ENCODE measurements around the gene CCDC172.

Gene CCDC172

GRCh38 chr10:116418389-116418788, 94.1 kb downstream of the CCDC172 start:
- Histone ChIP-seq H3K4me1 (ENCODE audit: control insufficient read depth in 1 of 2, insufficient read depth in 2 of 2, low read length in 2 of 2) (no peaks in the 10 kb centered on the region), H3K18ac (ENCODE audit: low read length) (no peak overlapping the region), H4K8ac (ENCODE audit: low read depth, low read length) (no peak overlapping the region), H3K4ac (ENCODE audit: low read depth, low read length) (no peak overlapping the region), H4K91ac (ENCODE audit: low read depth, low read length) (no peak overlapping the region), H3K9ac (ENCODE audit: low read length) (no peak overlapping the region), H2BK5ac (ENCODE audit: low read depth, low read length, poor library complexity) (no peak overlapping the region), H2AFZ (ENCODE audit: insufficient read depth, low read length, poor library complexity) (no peak overlapping the region), H3K9me3 (ENCODE audit: insufficient read depth, low read depth, low read length) (no peaks in the 10 kb centered on the region), H2BK12ac (ENCODE audit: low read length) (no peak overlapping the region), H2BK120ac (ENCODE audit: insufficient read depth, low read length, poor library complexity) (no peak overlapping the region), H3K79me2 (ENCODE audit: control insufficient read depth, insufficient read depth, low read length, poor library complexity) (no peaks in the 10 kb centered on the region), H3K23ac (ENCODE audit: low read length) (no peak overlapping the region), H3K27me3 (ENCODE audit: insufficient read depth, low read length) (no peaks in the 10 kb centered on the region), H3K4me3 (ENCODE audit: low read depth, low read length) (no peak overlapping the region), H3K27ac (ENCODE audit: low read depth, low read length) (no peak overlapping the region), H3K14ac (ENCODE audit: low read length) (no peak overlapping the region), H4K12ac (ENCODE audit: low read depth, low read length) (no peak overlapping the region), H2AK5ac (ENCODE audit: low read length) (no peak overlapping the region), H3K4me2 (ENCODE audit: low read length) (no peak overlapping the region), H3K79me1 (ENCODE audit: low read length) (no peaks in the 10 kb centered on the region), H3K36me3 (ENCODE audit: control insufficient read depth in 1 of 2, insufficient read depth in 2 of 2, low read length in 2 of 2) (no peaks in the 10 kb centered on the region)
- no peak for DNase-seq
- no CpG with 5 or more reads among the region's 1 CpG for WGBS (ENCODE audit: extremely low coverage, insufficient coverage, insufficient read length)

- no peak overlapping the region for H3K4ac ChIP-seq (ENCODE audit: low read depth, low read length)
- no peaks in the 10 kb centered on the region for H3K4me1 ChIP-seq (ENCODE audit: control insufficient read depth in 1 of 2, insufficient read depth in 2 of 2, low read length in 2 of 2)
- no peak overlapping the region for H4K91ac ChIP-seq (ENCODE audit: low read depth, low read length)
- no peaks in the 10 kb centered on the region for H3K9me3 ChIP-seq (ENCODE audit: insufficient read depth, low read depth, low read length)
- no peak overlapping the region for H2BK120ac ChIP-seq (ENCODE audit: insufficient read depth, low read length, poor library complexity)
- no peak overlapping the region for H2AK5ac ChIP-seq (ENCODE audit: low read length)
- no peaks in the 10 kb centered on the region for H3K79me2 ChIP-seq (ENCODE audit: control insufficient read depth, insufficient read depth, low read length, poor library complexity)
- WGBS (ENCODE audit: extremely low coverage, insufficient coverage, insufficient read length), result no CpG with 5 or more reads among the region's 1 CpG
- H3K36me3 ChIP-seq (ENCODE audit: control insufficient read depth in 1 of 2, insufficient read depth in 2 of 2, low read length in 2 of 2), result no peaks in the 10 kb centered on the region
- no peak overlapping the region for H3K23ac ChIP-seq (ENCODE audit: low read length)
- H3K27me3 ChIP-seq (ENCODE audit: insufficient read depth, low read length), result no peaks in the 10 kb centered on the region
- no peak overlapping the region for H3K27ac ChIP-seq (ENCODE audit: low read depth, low read length)
- DNase-seq, result no peak
- no peak overlapping the region for H4K8ac ChIP-seq (ENCODE audit: low read depth, low read length)
- H2BK12ac ChIP-seq (ENCODE audit: low read length), result no peak overlapping the region
- no peak overlapping the region for H3K14ac ChIP-seq (ENCODE audit: low read length)
- no peak overlapping the region for H4K12ac ChIP-seq (ENCODE audit: low read depth, low read length)
- H3K4me3 ChIP-seq (ENCODE audit: low read depth, low read length), result no peak overlapping the region
- no peak overlapping the region for H3K9ac ChIP-seq (ENCODE audit: low read length)
- no peak overlapping the region for H2BK5ac ChIP-seq (ENCODE audit: low read depth, low read length, poor library complexity)
- no peak overlapping the region for H2AFZ ChIP-seq (ENCODE audit: insufficient read depth, low read length, poor library complexity)
- H3K18ac ChIP-seq (ENCODE audit: low read length), result no peak overlapping the region
- H3K4me2 ChIP-seq (ENCODE audit: low read length), result no peak overlapping the region
- no peaks in the 10 kb centered on the region for H3K79me1 ChIP-seq (ENCODE audit: low read length)
These were observed 97.6 kb downstream of the CCDC172 start for GRCh38 chr10:116421815-116422214.

- no peaks in the 10 kb centered on the region for H3K79me1 ChIP-seq (ENCODE audit: low read length)
- H4K12ac ChIP-seq (ENCODE audit: low read depth, low read length), result no peak within 1 kb of the TSS
- no peaks in the 10 kb centered on the region for H3K36me3 ChIP-seq (ENCODE audit: control insufficient read depth in 1 of 2, insufficient read depth in 2 of 2, low read length in 2 of 2)
- H3K4me2 ChIP-seq (ENCODE audit: low read length), result no peak within 1 kb of the TSS
- H3K4me1 ChIP-seq (ENCODE audit: control insufficient read depth in 1 of 2, insufficient read depth in 2 of 2, low read length in 2 of 2), result no peaks in the 10 kb centered on the region
- no peak within 1 kb of the TSS for H2BK5ac ChIP-seq (ENCODE audit: low read depth, low read length, poor library complexity)
- no peaks in the 10 kb centered on the region for H3K9me3 ChIP-seq (ENCODE audit: insufficient read depth, low read depth, low read length)
- no peak within 1 kb of the TSS for H3K18ac ChIP-seq (ENCODE audit: low read length)
- H2BK12ac ChIP-seq (ENCODE audit: low read length), result no peak within 1 kb of the TSS
- H3K27ac ChIP-seq (ENCODE audit: low read depth, low read length), result no peak within 1 kb of the TSS
- H4K8ac ChIP-seq (ENCODE audit: low read depth, low read length), result no peak within 1 kb of the TSS
- H3K4me3 ChIP-seq (ENCODE audit: low read depth, low read length), result no peak within 1 kb of the TSS
- H3K79me2 ChIP-seq (ENCODE audit: control insufficient read depth, insufficient read depth, low read length, poor library complexity), result no peaks in the 10 kb centered on the region
- H2AK5ac ChIP-seq (ENCODE audit: low read length), result no peak within 1 kb of the TSS
- H2AFZ ChIP-seq (ENCODE audit: insufficient read depth, low read length, poor library complexity), result no peak within 1 kb of the TSS
- no peak within 1 kb of the TSS for H3K4ac ChIP-seq (ENCODE audit: low read depth, low read length)
- H2BK120ac ChIP-seq (ENCODE audit: insufficient read depth, low read length, poor library complexity), result no peak within 1 kb of the TSS
- no CpG with 5 or more reads among the region's 2 CpGs for WGBS (ENCODE audit: extremely low coverage, insufficient coverage, insufficient read length)
- no peak within 1 kb of the TSS for H3K14ac ChIP-seq (ENCODE audit: low read length)
- no peaks in the 10 kb centered on the region for H3K27me3 ChIP-seq (ENCODE audit: insufficient read depth, low read length)
- no peak for DNase-seq
- H3K9ac ChIP-seq (ENCODE audit: low read length), result no peak within 1 kb of the TSS
- no peak within 1 kb of the TSS for H4K91ac ChIP-seq (ENCODE audit: low read depth, low read length)
- no peak within 1 kb of the TSS for H3K23ac ChIP-seq (ENCODE audit: low read length)
These were observed 103.4 kb downstream of the CCDC172 start, which contains the start of gene PNLIPRP3 for GRCh38 chr10:116427671-116428070. PNLIPRP3 (plus strand) TSS chr10:116427847; CDS start chr10:116428013, 166 bp downstream.

- Histone ChIP-seq H3K4me3 (ENCODE audit: low read depth, low read length) (no peak overlapping the region), H3K23ac (ENCODE audit: low read length) (no peak overlapping the region), H2BK120ac (ENCODE audit: insufficient read depth, low read length, poor library complexity) (no peak overlapping the region), H3K4me1 (ENCODE audit: control insufficient read depth in 1 of 2, insufficient read depth in 2 of 2, low read length in 2 of 2) (no peaks in the 10 kb centered on the region), H4K91ac (ENCODE audit: low read depth, low read length) (no peak overlapping the region), H3K4ac (ENCODE audit: low read depth, low read length) (no peak overlapping the region), H3K36me3 (ENCODE audit: control insufficient read depth in 1 of 2, insufficient read depth in 2 of 2, low read length in 2 of 2) (no peaks in the 10 kb centered on the region), H2BK12ac (ENCODE audit: low read length) (no peak overlapping the region), H4K8ac (ENCODE audit: low read depth, low read length) (no peak overlapping the region), H3K4me2 (ENCODE audit: low read length) (no peak overlapping the region), H3K79me1 (ENCODE audit: low read length) (no peaks in the 10 kb centered on the region), H3K27ac (ENCODE audit: low read depth, low read length) (no peak overlapping the region), H3K18ac (ENCODE audit: low read length) (no peak overlapping the region), H2AFZ (ENCODE audit: insufficient read depth, low read length, poor library complexity) (no peak overlapping the region), H2AK5ac (ENCODE audit: low read length) (no peak overlapping the region), H3K9me3 (ENCODE audit: insufficient read depth, low read depth, low read length) (no peaks in the 10 kb centered on the region), H3K14ac (ENCODE audit: low read length) (no peak overlapping the region), H2BK5ac (ENCODE audit: low read depth, low read length, poor library complexity) (no peak overlapping the region), H4K12ac (ENCODE audit: low read depth, low read length) (no peak overlapping the region), H3K79me2 (ENCODE audit: control insufficient read depth, insufficient read depth, low read length, poor library complexity) (no peaks in the 10 kb centered on the region), H3K9ac (ENCODE audit: low read length) (no peak overlapping the region), H3K27me3 (ENCODE audit: insufficient read depth, low read length) (no peaks in the 10 kb centered on the region)
- no peak for DNase-seq
- no CpG with 5 or more reads among the region's 4 CpGs for WGBS (ENCODE audit: extremely low coverage, insufficient coverage, insufficient read length)
These were observed 105.2 kb downstream of the CCDC172 start for GRCh38 chr10:116429288-116429977.
